ENCODE results near the gene B3GNT8. TPM values are rescaled to one million over a fixed set of nuclear protein-coding genes. Genes with fewer than 3 reads are reported as not detected.

B3GNT8 gene
- total and polyA plus RNA-seq, 2 of the 8 experiments (the other 6 are each of a cell fraction or from before 2014, with no cell fraction given) = 0.67 to 0.86 TPM

DNA sequence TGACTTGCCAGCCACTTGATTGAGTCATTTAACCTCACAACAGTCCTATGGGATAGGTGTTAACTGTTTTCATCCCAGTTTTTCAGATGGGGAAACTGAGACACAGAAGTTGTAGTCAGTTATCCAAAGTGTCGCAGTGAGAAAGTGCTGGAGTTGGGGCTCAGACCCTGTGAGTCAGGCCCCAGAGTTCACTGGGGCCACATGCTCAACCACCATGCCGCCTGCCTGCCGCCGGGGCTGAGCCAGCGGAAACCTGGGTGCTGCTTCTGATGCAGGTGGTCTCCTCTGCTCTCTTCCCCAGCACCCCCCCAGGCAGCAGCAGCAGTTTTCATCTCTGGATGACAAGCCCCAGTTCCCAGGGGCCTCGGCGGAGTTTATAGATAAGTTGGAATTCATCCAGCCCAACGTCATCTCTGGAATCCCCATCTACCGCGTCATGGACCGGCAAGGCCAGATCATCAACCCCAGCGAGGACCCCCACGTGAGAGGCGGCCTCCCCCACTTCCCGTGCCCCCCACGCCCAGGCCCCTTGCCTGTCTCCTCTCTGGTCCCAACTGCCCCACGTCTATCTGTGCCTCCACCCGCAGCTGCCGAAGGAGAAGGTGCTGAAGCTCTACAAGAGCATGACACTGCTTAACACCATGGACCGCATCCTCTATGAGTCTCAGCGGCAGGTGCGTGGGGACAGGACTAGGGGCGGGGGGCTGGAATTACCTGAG lies 16.7 kb downstream of the B3GNT8 start:
- no peak overlapping the region for H2BK20ac ChIP-seq (ENCODE audit: low read length)
- no peak overlapping the region for H4K91ac ChIP-seq (replicated peaks; ENCODE audit: insufficient read length, low read length)
- H3K56ac ChIP-seq (replicated peaks; ENCODE audit: insufficient read length, low read depth, low read length) = no peak overlapping the region
- FAIRE-seq (no peak), DNase-seq (ENCODE audit: low read depth in 1 of 2, low spot score in 2 of 2) (no peak)
- H4K20me1 ChIP-seq (replicated peaks in 1 of 2; ENCODE audit: control insufficient read depth in 1 of 2, insufficient read depth in 2 of 2, low read length in 2 of 2) = peaks cover 0 to 5% of the 10 kb centered on the region in 2 experiments
- TF ChIP-seq BACH1 (IDR thresholded peaks at IDR 0.05; ENCODE audit: low read length) (no peak), CEBPB (IDR thresholded peaks at IDR 0.05; ENCODE audit: low read depth, low read length) (no peak), CREB1 (IDR thresholded peaks at IDR 0.05) (no peak), SP1 (IDR thresholded peaks at IDR 0.05; ENCODE audit: low read depth, low read length) (no peak), RFX5 (IDR thresholded peaks at IDR 0.05; ENCODE audit: borderline replicate concordance, low read depth, low read length) (no peak), GABPA (IDR thresholded peaks at IDR 0.05; ENCODE audit: borderline replicate concordance, insufficient read depth, low read length) (no peak), CBX5 (IDR thresholded peaks at IDR 0.05; ENCODE audit: low read depth, low read length) (no peak)
- peaks cover 2 to 7% (median 3%) of the 10 kb centered on the region in 4 experiments; a peak in 4 of 8 replicates for H3K36me3 ChIP-seq (ENCODE audit: control insufficient read depth in 2 of 4, insufficient read depth in 4 of 4, low read length in 3 of 4)
- no peak overlapping the region for H2AK5ac ChIP-seq (ENCODE audit: low read depth, low read length)
- WGBS, 2 experiments (ENCODE audit: extremely low coverage in 1 of 2, insufficient coverage in 1 of 2, insufficient read length in 1 of 2, insufficient replicate concordance in 2 of 2, low coverage in 1 of 2, low lambda C conversion rate in 2 of 2, missing lambda C conversion rate in 1 of 2) = 92% methylated on average over 19 of the region's 23 CpGs; no CpG with 5 or more reads in 1 of the 2 experiments
- no peak overlapping the region for H3K14ac ChIP-seq (ENCODE audit: insufficient read length)
- no peak overlapping the region for H2BK15ac ChIP-seq (ENCODE audit: low read length)
- no peaks in the 10 kb centered on the region for H3K79me2 ChIP-seq (ENCODE audit: control insufficient read depth in 1 of 2, insufficient read depth in 2 of 2, low read length in 2 of 2)
- no peak overlapping the region for H3K27ac ChIP-seq (ENCODE audit: low read depth, low read length)
- H3K27me3 ChIP-seq (replicated peaks in 1 of 4; ENCODE audit: control insufficient read depth in 3 of 4, extremely low read depth in 1 of 4, insufficient read depth in 3 of 4, low read length in 3 of 4) = no peaks in the 10 kb centered on the region; a peak in 1 of 7 replicates
- H4K5ac ChIP-seq (ENCODE audit: insufficient read length, low read depth, low read length) = no peak overlapping the region
- H2BK12ac ChIP-seq (ENCODE audit: low read depth, low read length) = no peak overlapping the region
- no peak overlapping the region for H3K4me3 ChIP-seq (ENCODE audit: extremely low read depth in 1 of 4, insufficient read depth in 2 of 4, low read depth in 3 of 4, low read length in 4 of 4)
- no peak overlapping the region for H3K23ac ChIP-seq (ENCODE audit: insufficient read length)
- peaks cover 0 to 5% (median 1%) of the 10 kb centered on the region in 4 experiments; a peak in 5 of 7 replicates for H3K4me1 ChIP-seq (replicated peaks in 1 of 4; ENCODE audit: control insufficient read depth in 3 of 4, insufficient read depth in 4 of 4, low read length in 3 of 4)
- no peaks in the 10 kb centered on the region for H3K23me2 ChIP-seq (ENCODE audit: low read depth, low read length)
- POLR2A ChIA-PET (ENCODE audit: partially characterized antibody) = interaction anchor here (1.3 to 1.4 kb wide), 3 partner anchors 14 to 29 kb away, joined by 4 read pairs; partner anchors contain the start of gene DMAC2
- no peaks in the 10 kb centered on the region for H3K79me1 ChIP-seq (ENCODE audit: low read depth, low read length)
- no peak overlapping the region for H4K8ac ChIP-seq (ENCODE audit: extremely low read depth, insufficient read depth, low read length)
- H3K18ac ChIP-seq (ENCODE audit: extremely low read depth, low read length) = no peak overlapping the region
- no peak overlapping the region for H3K4me2 ChIP-seq (ENCODE audit: insufficient read depth in 1 of 2, low read depth in 2 of 2, low read length in 2 of 2)
- no peak overlapping the region for H2AFZ ChIP-seq (ENCODE audit: low read length)
- no peak overlapping the region for H3K9ac ChIP-seq (replicated peaks in 1 of 4; ENCODE audit: extremely low read depth in 1 of 4, low read depth in 3 of 4, low read length in 3 of 4)
- no peak overlapping the region for H2BK5ac ChIP-seq (ENCODE audit: low read depth, low read length)
- CTCF ChIA-PET (ENCODE audit: partially characterized antibody) = interaction anchor here (1.0 to 4.9 kb wide), 4 partner anchors 8 to 97 kb away, joined by 3 to 34 read pairs (median 3); partner anchors contain the start of gene B3GNT8
- no peak overlapping the region for H3K4ac ChIP-seq (replicated peaks; ENCODE audit: insufficient read length, low read depth, low read length)
- no peak overlapping the region for H2BK120ac ChIP-seq (replicated peaks; ENCODE audit: low read depth, low read length)
- no peaks in the 10 kb centered on the region for H3K9me3 ChIP-seq (ENCODE audit: insufficient read depth in 2 of 2, low read depth in 1 of 2, low read length in 1 of 2)

Measured in H1 (cell line).